Fibroblast of lung (primary cell): ENCODE data around the gene ALKBH4.

Experiments
- EZH2 ChIP-seq: IDR thresholded peaks from 2 replicates; pipeline ENCODE4 v1.5.1; 2012; ENCODE audit warnings: low read length, control low read depth, mild to moderate bottlenecking; ENCODE audit errors: missing control alignments
- TF ChIP-seq, protein P1 (sequence below), 2 donors: IDR thresholded peaks in 1 of 2; conservative IDR thresholded peaks in 1 of 2; 1 replicate in 1 of 2; 2 replicates in 1 of 2; pipeline ENCODE4 v1.5.1; 2011 to 2012; ENCODE audit warnings: low read length in 2 of 2, control low read depth in 1 of 2, inconsistent platforms in 1 of 2, low read depth in 1 of 2, mild to moderate bottlenecking in 1 of 2

DNA sequence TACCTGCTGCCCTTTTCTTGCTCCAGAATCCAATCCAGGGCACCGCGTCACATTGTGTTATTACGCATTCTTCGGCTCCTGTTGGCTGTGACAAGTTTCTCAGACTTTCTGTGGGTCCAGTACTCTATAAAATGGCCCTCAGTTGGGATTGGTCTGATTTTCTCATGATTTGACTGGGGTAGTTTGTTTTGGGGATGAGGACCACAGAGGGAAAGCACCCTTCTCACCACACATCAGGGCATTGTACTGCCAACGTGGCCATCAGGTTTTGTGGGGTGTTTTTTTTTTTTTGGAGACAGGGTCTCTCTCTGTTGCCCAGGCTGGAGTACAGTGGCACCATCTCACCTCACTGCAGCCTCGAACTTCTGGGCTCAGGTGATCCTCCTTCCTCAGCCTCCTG is 48.3 kb downstream of the ALKBH4 start:
- TF ChIP-seq, protein P1, sequence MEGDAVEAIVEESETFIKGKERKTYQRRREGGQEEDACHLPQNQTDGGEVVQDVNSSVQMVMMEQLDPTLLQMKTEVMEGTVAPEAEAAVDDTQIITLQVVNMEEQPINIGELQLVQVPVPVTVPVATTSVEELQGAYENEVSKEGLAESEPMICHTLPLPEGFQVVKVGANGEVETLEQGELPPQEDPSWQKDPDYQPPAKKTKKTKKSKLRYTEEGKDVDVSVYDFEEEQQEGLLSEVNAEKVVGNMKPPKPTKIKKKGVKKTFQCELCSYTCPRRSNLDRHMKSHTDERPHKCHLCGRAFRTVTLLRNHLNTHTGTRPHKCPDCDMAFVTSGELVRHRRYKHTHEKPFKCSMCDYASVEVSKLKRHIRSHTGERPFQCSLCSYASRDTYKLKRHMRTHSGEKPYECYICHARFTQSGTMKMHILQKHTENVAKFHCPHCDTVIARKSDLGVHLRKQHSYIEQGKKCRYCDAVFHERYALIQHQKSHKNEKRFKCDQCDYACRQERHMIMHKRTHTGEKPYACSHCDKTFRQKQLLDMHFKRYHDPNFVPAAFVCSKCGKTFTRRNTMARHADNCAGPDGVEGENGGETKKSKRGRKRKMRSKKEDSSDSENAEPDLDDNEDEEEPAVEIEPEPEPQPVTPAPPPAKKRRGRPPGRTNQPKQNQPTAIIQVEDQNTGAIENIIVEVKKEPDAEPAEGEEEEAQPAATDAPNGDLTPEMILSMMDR (conservative IDR thresholded peaks at IDR 0.05 in 1 of 2, IDR thresholded peaks at IDR 0.05 in 1 of 2; ENCODE audit: low read depth in 1 of 2, low read length in 2 of 2) = no peak
- TF ChIP-seq EZH2 = no peak
